CD14-positive monocyte (primary cell): ENCODE data around the gene C15orf61. TPM values are rescaled to one million over a fixed set of nuclear protein-coding genes. Genes with fewer than 3 reads are reported as not detected.

Experiments
- DNase-seq, 3 donors: peaks; one replicate each; pipeline ENCODE4 v3.0.0-alpha.2; 2011 to 2022
- H2AFZ ChIP-seq: 2 replicates; pipeline ENCODE4 v1.6.0; 2012; ENCODE audit warnings: mild to moderate bottlenecking, low read depth, low read length, inconsistent platforms; ENCODE audit not compliant: insufficient read depth, poor library complexity, severe bottlenecking
- H3K27ac ChIP-seq, 2 donors: 1 replicate in 1 of 2; 2 replicates in 1 of 2; pipeline ENCODE4 v1.5.1; 2012 to 2013; ENCODE audit warnings: low read length in 2 of 2, control low read depth in 1 of 2, inconsistent platforms in 1 of 2, low read depth in 1 of 2, mild to moderate bottlenecking in 1 of 2
- H3K27me3 ChIP-seq, 2 donors: one replicate each; pipeline versions ENCODE4 v1.6.0 to v1.6.1; 2011 to 2013; ENCODE audit warnings: low read length in 2 of 2; ENCODE audit not compliant: control insufficient read depth in 2 of 2, insufficient read depth in 2 of 2
- H3K36me3 ChIP-seq, 2 donors: replicated peaks in 1 of 2; 1 replicate in 1 of 2; 2 replicates in 1 of 2; pipeline versions ENCODE4 v1.5.1 to v1.6.1; 2012 to 2013; ENCODE audit warnings: low read length in 2 of 2, control low read depth in 1 of 2, inconsistent platforms in 1 of 2, mild to moderate bottlenecking in 1 of 2; ENCODE audit not compliant: insufficient read depth in 2 of 2, control insufficient read depth in 1 of 2
- H3K4me1 ChIP-seq, 2 donors: 1 replicate in 1 of 2; 2 replicates in 1 of 2; pipeline versions ENCODE4 v1.5.1 to v1.6.1; 2012 to 2013; ENCODE audit warnings: low read length in 2 of 2, control low read depth in 1 of 2, inconsistent platforms in 1 of 2, mild to moderate bottlenecking in 1 of 2, moderate library complexity in 1 of 2; ENCODE audit not compliant: insufficient read depth in 2 of 2, control insufficient read depth in 1 of 2
- H3K4me2 ChIP-seq: replicated peaks from 2 replicates; pipeline ENCODE3; 2012; ENCODE audit warnings: low read length, moderate library complexity, mild to moderate bottlenecking; ENCODE audit not compliant: poor library complexity, severe bottlenecking; ENCODE audit errors: extremely low read depth
- H3K4me3 ChIP-seq, 3 experiments: fragments of 200-600 bp in 1 of 3; sonication (generic) in 1 of 3; replicated peaks in 1 of 3; 1 replicate in 2 of 3; 2 replicates in 1 of 3; pipeline ENCODE4 v1.5.1; 2011 to 2013; ENCODE audit warnings: low read length in 3 of 3, mild to moderate bottlenecking in 3 of 3, control low read depth in 2 of 3, low read depth in 2 of 3, inconsistent platforms in 1 of 3, moderate library complexity in 1 of 3
- H3K79me2 ChIP-seq: 2 replicates; pipeline ENCODE4 v1.6.0; 2012; ENCODE audit warnings: mild to moderate bottlenecking, control low read depth, inconsistent platforms, low read length, moderate library complexity; ENCODE audit not compliant: insufficient read depth
- H3K9ac ChIP-seq: 2 replicates; pipeline ENCODE4 v1.6.0; 2017; ENCODE audit warnings: low read length, mild to moderate bottlenecking; ENCODE audit not compliant: insufficient read depth, poor library complexity, severe bottlenecking
- H3K9me3 ChIP-seq, 2 donors: replicated peaks in 1 of 2; 1 replicate in 1 of 2; 2 replicates in 1 of 2; pipeline versions ENCODE4 v1.5.1 to v1.6.1; 2012 to 2013; ENCODE audit warnings: low read length in 2 of 2, control low read depth in 1 of 2; ENCODE audit not compliant: control insufficient read depth in 1 of 2, insufficient read depth in 1 of 2
- H4K20me1 ChIP-seq: 2 replicates; pipeline ENCODE4 v1.6.0; 2012; ENCODE audit warnings: mild to moderate bottlenecking, low read length, control low read depth, moderate library complexity; ENCODE audit not compliant: insufficient read depth
- H3K27ac Mint-ChIP-seq, 7 donors: one replicate each; pipeline ENCODE4 v1.8.0; 2020; ENCODE audit warnings: mild to moderate bottlenecking in 7 of 7, mixed read lengths in 7 of 7, moderate library complexity in 6 of 7, inconsistent platforms in 2 of 7
- H3K27me3 Mint-ChIP-seq, 3 donors: one replicate each; pipeline ENCODE4 v1.8.0; 2021 to 2022; ENCODE audit warnings: low read depth in 3 of 3, mild to moderate bottlenecking in 3 of 3, mixed read lengths in 3 of 3, moderate library complexity in 3 of 3, inconsistent platforms in 1 of 3
- H3K36me3 Mint-ChIP-seq, 2 donors: one replicate each; pipeline ENCODE4 v1.8.0; 2020; ENCODE audit warnings: mixed read lengths in 2 of 2, inconsistent platforms in 1 of 2, mild to moderate bottlenecking in 1 of 2
- H3K4me1 Mint-ChIP-seq: one replicate; pipeline ENCODE4 v1.8.0; 2020; ENCODE audit warnings: mild to moderate bottlenecking, mixed read lengths
- H3K4me3 Mint-ChIP-seq, 2 donors: one replicate each; pipeline ENCODE4 v1.8.0; 2020; ENCODE audit warnings: mild to moderate bottlenecking in 2 of 2, mixed read lengths in 2 of 2, moderate library complexity in 1 of 2
- H3K9me3 Mint-ChIP-seq, 7 donors: one replicate each; pipeline ENCODE4 v1.8.0; 2020 to 2022; ENCODE audit warnings: mixed read lengths in 7 of 7, mild to moderate bottlenecking in 6 of 7, moderate library complexity in 6 of 7, inconsistent platforms in 2 of 7
- WGBS: methylation state at CpG from one replicate; pipeline ENCODE4 v1.1.5; 2013; ENCODE audit warnings: missing lambda C conversion rate; ENCODE audit not compliant: insufficient coverage; 5-methylcytosine and 5-hydroxymethylcytosine counted together
- intact Hi-C, 2 donors: fragments of 100-400 bp; cut with micrococcal nuclease; formaldehyde crosslinking; loops; one replicate each; pipeline versions ENCODE4 v1.15.0 to v1.15.1; 2023
- polyA plus RNA-seq, 3 donors: library from polyadenylated mRNA; depleted of rRNA in 1 of 3; unstranded in 2 of 3; stranded (reverse) in 1 of 3; fragments of 300-500 nt in 2 of 3; fragments of >200 nt in 1 of 3; fragmentation: Illumina TruSeq in 2 of 3; gene quantifications; 1 replicate in 2 of 3; 2 replicates in 1 of 3; pipeline ENCODE4 v1.2.3, GENCODE V29; 2012 to 2021
- TF ChIP-seq, protein P1 (sequence below): fragments of 200-600 bp; IDR thresholded peaks from one replicate; pipeline ENCODE4 v1.8.0; 2022; ENCODE audit warnings: antibody characterized with exemption, mild to moderate bottlenecking

Gene C15orf61
- polyA plus RNA-seq, 3 donors = 3.2 to 3.9 (median 3.6) TPM

DNA sequence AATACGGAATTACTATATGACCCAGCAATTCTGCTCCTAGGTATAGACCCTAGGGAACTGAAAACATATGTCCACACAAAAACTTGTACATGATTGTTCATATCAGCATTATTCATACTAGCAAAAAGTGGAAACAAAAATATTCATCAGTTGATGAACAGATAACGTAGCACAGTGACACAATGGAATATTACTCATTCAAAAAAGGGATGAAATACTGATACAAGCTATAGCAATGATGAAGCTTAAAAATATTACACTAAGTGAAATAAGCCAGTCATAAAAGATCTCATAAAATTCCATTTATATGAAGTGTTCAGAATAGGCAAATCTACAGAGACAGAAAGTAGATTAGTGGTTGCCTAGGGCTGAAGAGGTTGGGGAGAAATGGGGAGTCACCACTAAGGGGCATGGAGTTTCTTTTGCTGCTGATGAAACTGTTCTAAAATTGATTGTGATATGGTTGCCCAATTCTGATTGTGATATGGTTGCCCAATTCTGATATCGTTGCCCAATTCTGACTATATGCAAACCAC lies 10.5 kb downstream of the C15orf61 start:
- Histone ChIP-seq H3K27ac (no peak overlapping the region), H3K9me3 (no peaks in the 10 kb centered on the region), H2AFZ (no peak overlapping the region), H3K9ac (no peak overlapping the region), H4K20me1 (no peaks in the 10 kb centered on the region), H3K36me3 (peaks cover 15 to 35% of the 10 kb centered on the region in 2 donors), H3K27me3 (no peaks in the 10 kb centered on the region), H3K79me2 (no peaks in the 10 kb centered on the region), H3K4me1 (peaks cover 4 to 7% of the 10 kb centered on the region in 2 donors), H3K4me3 (no peak overlapping the region), H3K4me2 (no peak overlapping the region)
- H3K36me3 Mint-ChIP-seq = peaks cover 12 to 14% of the 10 kb centered on the region in 2 donors
- TF ChIP-seq, protein P1, sequence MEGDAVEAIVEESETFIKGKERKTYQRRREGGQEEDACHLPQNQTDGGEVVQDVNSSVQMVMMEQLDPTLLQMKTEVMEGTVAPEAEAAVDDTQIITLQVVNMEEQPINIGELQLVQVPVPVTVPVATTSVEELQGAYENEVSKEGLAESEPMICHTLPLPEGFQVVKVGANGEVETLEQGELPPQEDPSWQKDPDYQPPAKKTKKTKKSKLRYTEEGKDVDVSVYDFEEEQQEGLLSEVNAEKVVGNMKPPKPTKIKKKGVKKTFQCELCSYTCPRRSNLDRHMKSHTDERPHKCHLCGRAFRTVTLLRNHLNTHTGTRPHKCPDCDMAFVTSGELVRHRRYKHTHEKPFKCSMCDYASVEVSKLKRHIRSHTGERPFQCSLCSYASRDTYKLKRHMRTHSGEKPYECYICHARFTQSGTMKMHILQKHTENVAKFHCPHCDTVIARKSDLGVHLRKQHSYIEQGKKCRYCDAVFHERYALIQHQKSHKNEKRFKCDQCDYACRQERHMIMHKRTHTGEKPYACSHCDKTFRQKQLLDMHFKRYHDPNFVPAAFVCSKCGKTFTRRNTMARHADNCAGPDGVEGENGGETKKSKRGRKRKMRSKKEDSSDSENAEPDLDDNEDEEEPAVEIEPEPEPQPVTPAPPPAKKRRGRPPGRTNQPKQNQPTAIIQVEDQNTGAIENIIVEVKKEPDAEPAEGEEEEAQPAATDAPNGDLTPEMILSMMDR = no peak
- no peak overlapping the region for H3K4me3 Mint-ChIP-seq
- intact Hi-C loops = no loop called here
- 75% methylated on average over 1 of the region's 3 CpGs for WGBS
- no peaks in the 10 kb centered on the region for H3K27me3 Mint-ChIP-seq
- DNase-seq = no peak
- H3K4me1 Mint-ChIP-seq = peaks cover 9% of the 10 kb centered on the region
- no peaks in the 10 kb centered on the region for H3K9me3 Mint-ChIP-seq
- no peak overlapping the region for H3K27ac Mint-ChIP-seq

GRCh38 chr15:67533873-67534272 lies 12.9 kb downstream of the C15orf61 start:
- no peak for DNase-seq
- Histone ChIP-seq H3K4me2 (no peak overlapping the region), H4K20me1 (no peaks in the 10 kb centered on the region), H3K27ac (no peak overlapping the region), H3K4me3 (no peak overlapping the region), H3K4me1 (peaks cover 4 to 8% of the 10 kb centered on the region in 2 donors), H3K27me3 (no peaks in the 10 kb centered on the region), H2AFZ (no peak overlapping the region), H3K79me2 (no peaks in the 10 kb centered on the region), H3K9ac (no peak overlapping the region), H3K9me3 (no peaks in the 10 kb centered on the region), H3K36me3 (peaks cover 4 to 11% of the 10 kb centered on the region in 2 donors)
- TF ChIP-seq, protein P1 = no peak
- intact Hi-C loops = no loop called here
- Mint-ChIP-seq H3K9me3 (no peaks in the 10 kb centered on the region), H3K27ac (no peak overlapping the region), H3K4me3 (no peak overlapping the region), H3K36me3 (peaks cover 0 to 4% of the 10 kb centered on the region in 2 donors), H3K27me3 (no peaks in the 10 kb centered on the region), H3K4me1 (peaks cover 10% of the 10 kb centered on the region)
- 100% methylated on average over 1 of the region's 1 CpG for whole genome bisulfite sequencing
